IMR-90 (cell line): Measurements from ENCODE around the gene PBRM1. TPM values are rescaled to one million over a fixed set of nuclear protein-coding genes. Genes with fewer than 3 reads are reported as not detected.

ENCODE experiments used
- ATAC-seq: fragments of 200-7000 bp; cut with Tn5 transposase; 2 replicates; pipeline ENCODE4 v1.9.1; 2020; ENCODE audit warnings: low read depth, mild to moderate bottlenecking, moderate library complexity
- BruUV-seq: library from RNA; stranded (reverse); fragments of 400-500 nt; replicated peaks from 2 replicates; lab custom pipeline; 2021; lab: Mats Ljungman, UMichigan
- CTCF ChIA-PET: fragments of 300-600 bp; formaldehyde crosslinking; extraction: SDS; loops from one replicate; lab custom pipeline; 2021; ENCODE audit warnings: antibody characterized with exemption; lab: Yijun Ruan, JAX
- POLR2A ChIA-PET: fragments of 300-600 bp; sonication (Branson Sonifier 250); formaldehyde crosslinking; loops from one replicate; lab custom pipeline; 2022; ENCODE audit warnings: antibody characterized with exemption; ENCODE audit not compliant: unreplicated experiment; lab: Charles Lee
- DNase-seq: peaks from one replicate; pipeline ENCODE4 v3.0.0; 2013
- H2AFZ ChIP-seq: replicated peaks from 2 replicates; pipeline ENCODE3; 2013; ENCODE audit warnings: low read length, mild to moderate bottlenecking; ENCODE audit not compliant: poor library complexity
- H2AK5ac ChIP-seq: 2 replicates; pipeline ENCODE4 v1.6.1; 2013; ENCODE audit warnings: low read depth, low read length, inconsistent platforms
- H2AK9ac ChIP-seq: replicated peaks from 2 replicates; pipeline ENCODE3; 2013; ENCODE audit warnings: mild to moderate bottlenecking, low read depth, low read length, moderate library complexity; ENCODE audit not compliant: poor library complexity
- H2BK120ac ChIP-seq: 2 replicates; pipeline ENCODE4 v1.6.1; 2013; ENCODE audit warnings: low read depth, low read length, inconsistent platforms
- H2BK15ac ChIP-seq: 3 replicates; pipeline ENCODE4 v1.6.1; 2013; ENCODE audit warnings: low read depth, low read length, inconsistent platforms
- H2BK20ac ChIP-seq: 2 replicates; pipeline ENCODE4 v1.6.1; 2013; ENCODE audit warnings: low read depth, mild to moderate bottlenecking, inconsistent platforms, low read length, moderate library complexity
- H2BK5ac ChIP-seq: 2 replicates; pipeline ENCODE4 v1.6.1; 2013; ENCODE audit warnings: mild to moderate bottlenecking, low read depth, low read length, inconsistent platforms; ENCODE audit not compliant: poor library complexity, severe bottlenecking
- H3K14ac ChIP-seq: replicated peaks from 2 replicates; pipeline ENCODE4 v1.6.1; 2013; ENCODE audit warnings: low read depth, low read length, inconsistent platforms
- H3K18ac ChIP-seq: 2 replicates; pipeline ENCODE4 v1.6.1; 2013; ENCODE audit warnings: low read depth, low read length, control low read depth
- H3K23ac ChIP-seq: 2 replicates; pipeline ENCODE4 v1.6.1; 2013; ENCODE audit warnings: low read depth, low read length, inconsistent platforms
- H3K27ac ChIP-seq: 2 replicates; pipeline ENCODE4 v1.5.1; 2013; ENCODE audit warnings: mild to moderate bottlenecking, control low read depth, low read length; ENCODE audit not compliant: insufficient read depth
- H3K27me3 ChIP-seq: 2 replicates; pipeline ENCODE4 v1.6.1; 2013; ENCODE audit warnings: low read length; ENCODE audit not compliant: control insufficient read depth, insufficient read depth
- H3K36me3 ChIP-seq: 2 replicates; pipeline ENCODE4 v1.6.1; 2013; ENCODE audit warnings: low read length, mixed read lengths; ENCODE audit not compliant: control insufficient read depth, insufficient read depth
- H3K4ac ChIP-seq: 2 replicates; pipeline ENCODE4 v1.6.1; 2013; ENCODE audit warnings: low read depth, low read length, inconsistent platforms
- H3K4me1 ChIP-seq: 2 replicates; pipeline ENCODE4 v1.6.1; 2013; ENCODE audit warnings: low read length, mixed read lengths; ENCODE audit not compliant: control insufficient read depth, insufficient read depth
- H3K4me2 ChIP-seq: 2 replicates; pipeline ENCODE4 v1.6.1; 2013; ENCODE audit warnings: low read depth, mild to moderate bottlenecking, control low read depth, low read length, moderate library complexity
- H3K4me3 ChIP-seq: 2 replicates; pipeline ENCODE4 v1.5.1; 2013; ENCODE audit warnings: low read depth, mild to moderate bottlenecking, control low read depth, low read length, moderate library complexity; ENCODE audit not compliant: insufficient read depth
- H3K56ac ChIP-seq: 2 replicates; pipeline ENCODE4 v1.6.1; 2013; ENCODE audit warnings: low read length, inconsistent platforms; ENCODE audit not compliant: insufficient read depth; ENCODE audit errors: extremely low read depth
- H3K79me1 ChIP-seq, 2 experiments: 2 replicates each; pipeline ENCODE4 v1.6.1; 2013; ENCODE audit warnings: low read length in 2 of 2, inconsistent platforms in 1 of 2, low read depth in 1 of 2
- H3K9ac ChIP-seq: 2 replicates; pipeline ENCODE4 v1.6.1; 2013; ENCODE audit warnings: low read depth, low read length, control low read depth
- H3K9me1 ChIP-seq: 2 replicates; pipeline ENCODE4 v1.6.1; 2013; ENCODE audit warnings: low read length, inconsistent platforms; ENCODE audit not compliant: insufficient read depth
- H3K9me3 ChIP-seq: 2 replicates; pipeline ENCODE4 v1.6.1; 2013; ENCODE audit warnings: low read length; ENCODE audit not compliant: control insufficient read depth, insufficient read depth
- H4K20me1 ChIP-seq: 2 replicates; pipeline ENCODE4 v1.6.1; 2013; ENCODE audit warnings: low read length, inconsistent platforms; ENCODE audit not compliant: insufficient read depth
- H4K5ac ChIP-seq: 2 replicates; pipeline ENCODE4 v1.6.1; 2013; ENCODE audit warnings: mild to moderate bottlenecking, low read depth, low read length, control low read depth
- H4K8ac ChIP-seq, 2 experiments: 2 replicates each; pipeline ENCODE4 v1.6.1; 2013; ENCODE audit warnings: low read depth in 2 of 2, low read length in 2 of 2, control low read depth in 1 of 2, inconsistent platforms in 1 of 2
- H4K91ac ChIP-seq: 2 replicates; pipeline ENCODE4 v1.6.1; 2013; ENCODE audit warnings: low read depth, low read length, inconsistent platforms; ENCODE audit not compliant: insufficient read depth
- BHLHE40 ChIP-seq: fragments of 150-350 bp; IDR thresholded peaks from 2 replicates; pipeline ENCODE4 v1.6.1; 2016; ENCODE audit warnings: mild to moderate bottlenecking, low read depth, low read length
- CEBPB ChIP-seq: IDR thresholded peaks from 2 replicates; pipeline ENCODE4 v1.6.1; 2012; ENCODE audit warnings: low read depth, low read length, improper control_type of control experiment
- MAZ ChIP-seq: IDR thresholded peaks from 2 replicates; pipeline ENCODE4 v1.6.1; 2012; ENCODE audit warnings: low read depth, mild to moderate bottlenecking, low read length, improper control_type of control experiment, moderate library complexity, borderline replicate concordance
- NFE2L2 ChIP-seq: fragments of 150-350 bp; IDR thresholded peaks from 2 replicates; pipeline ENCODE4 v1.6.1; 2016; ENCODE audit warnings: low read depth, mild to moderate bottlenecking, low read length
- POLR2A ChIP-seq: IDR thresholded peaks from 2 replicates; pipeline ENCODE4 v1.6.1; 2012; ENCODE audit warnings: mild to moderate bottlenecking, low read depth, low read length
- WGBS, 2 experiments: methylation state at CpG; one replicate each; pipeline versions ENCODE4 v1.1.5 to v1.1.7; 2013; ENCODE audit warnings: missing lambda C conversion rate in 2 of 2; ENCODE audit not compliant: insufficient read length in 1 of 2; ENCODE audit errors: extremely low coverage in 2 of 2; 5-methylcytosine and 5-hydroxymethylcytosine counted together
- dilution Hi-C: fragments of 300-500 bp; cut with HindIII; formaldehyde crosslinking; loops from one replicate; pipeline ENCODE4 v1.14.3; 2018; ENCODE audit warnings: low sequenced_read_pairs; ENCODE audit not compliant: unreplicated experiment
- in situ Hi-C: fragments of 300-500 bp; cut with MboI; formaldehyde crosslinking; loops from 3 replicates; pipeline ENCODE4 v1.14.3; 2019; ENCODE audit warnings: low sequenced_read_pairs, inconsistent platforms, mixed read lengths
- intact Hi-C: fragments of 100-400 bp; cut with micrococcal nuclease; formaldehyde crosslinking; loops from 2 replicates; pipeline ENCODE4 v1.10.0; 2022
- polyA plus RNA-seq, 3 experiments: library from polyadenylated mRNA; depleted of rRNA; stranded (reverse); fragments of >200 nt; gene quantifications; 2 replicates each; pipeline ENCODE4 v1.2.3, GENCODE V29; 2012; ENCODE audit warnings: low replicate concordance in 1 of 3
- total RNA-seq: library from RNA; depleted of rRNA; stranded (reverse); fragments of >200 nt; gene quantifications from 2 replicates; pipeline ENCODE4 v1.2.3, GENCODE V29; 2012
- TF ChIP-seq, protein P1 (sequence below): fragments of 150-350 bp; IDR thresholded peaks from 2 replicates; pipeline ENCODE4 v1.6.1; 2016; ENCODE audit warnings: low read depth, mild to moderate bottlenecking, low read length, moderate library complexity, borderline replicate concordance

PBRM1 gene
- total and polyA plus RNA-seq, 2 of the 4 experiments (the other 2 are of a cell fraction): 16.5 to 72.6 TPM

DNA sequence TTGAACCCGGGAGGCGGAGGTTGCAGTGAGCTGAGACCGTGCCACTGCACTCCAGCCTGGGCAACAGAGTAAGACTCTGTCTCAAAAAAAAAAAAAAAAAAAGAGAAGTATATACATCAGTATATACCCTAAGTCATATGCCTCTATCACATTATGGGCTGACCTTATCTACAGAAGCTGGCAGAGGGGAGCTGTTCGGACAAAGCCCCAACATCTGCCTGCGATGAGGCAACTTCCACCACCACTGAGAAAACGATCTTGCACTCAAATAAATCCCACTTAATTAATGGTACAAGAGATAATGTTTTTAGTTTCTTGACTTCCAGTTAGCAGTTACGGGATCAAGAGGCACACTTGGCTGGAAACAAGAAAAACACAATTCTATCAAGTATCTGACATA, 17.6 kb upstream of the PBRM1 start:
- H2AK5ac ChIP-seq: no peak overlapping the region
- peaks cover 13% of the 10 kb centered on the region for H3K36me3 ChIP-seq
- intact Hi-C loops: no loop called here
- H4K8ac ChIP-seq: no peak overlapping the region
- ChIA-PET POLR2A (no interaction called here), CTCF (no interaction called here)
- H4K5ac ChIP-seq: no peak overlapping the region
- ATAC-seq (no peak), DNase-seq (no peak)
- no peak overlapping the region for H3K4ac ChIP-seq
- H4K20me1 ChIP-seq: peaks cover 12% of the 10 kb centered on the region; the same call in 1 of the 2 replicates
- H4K91ac ChIP-seq: no peak overlapping the region
- in situ Hi-C loops: no loop called here
- no peak overlapping the region for H3K56ac ChIP-seq
- no peak overlapping the region for H2AK9ac ChIP-seq
- no peaks in the 10 kb centered on the region for H3K27me3 ChIP-seq
- H2BK120ac ChIP-seq: no peak overlapping the region
- H2BK20ac ChIP-seq: no peak overlapping the region
- no TSS peak for BruUV-seq
- H3K27ac ChIP-seq: no peak overlapping the region
- no peak overlapping the region for H2AFZ ChIP-seq
- peaks cover 5% of the 10 kb centered on the region; the same call in 1 of the 2 replicates for H3K9me1 ChIP-seq
- no peak for TF ChIP-seq MAZ
- TF ChIP-seq NFE2L2: no peak
- no peak for TF ChIP-seq BHLHE40
- no peak for TF ChIP-seq CEBPB
- no peak for TF ChIP-seq POLR2A
- TF ChIP-seq, protein P1, sequence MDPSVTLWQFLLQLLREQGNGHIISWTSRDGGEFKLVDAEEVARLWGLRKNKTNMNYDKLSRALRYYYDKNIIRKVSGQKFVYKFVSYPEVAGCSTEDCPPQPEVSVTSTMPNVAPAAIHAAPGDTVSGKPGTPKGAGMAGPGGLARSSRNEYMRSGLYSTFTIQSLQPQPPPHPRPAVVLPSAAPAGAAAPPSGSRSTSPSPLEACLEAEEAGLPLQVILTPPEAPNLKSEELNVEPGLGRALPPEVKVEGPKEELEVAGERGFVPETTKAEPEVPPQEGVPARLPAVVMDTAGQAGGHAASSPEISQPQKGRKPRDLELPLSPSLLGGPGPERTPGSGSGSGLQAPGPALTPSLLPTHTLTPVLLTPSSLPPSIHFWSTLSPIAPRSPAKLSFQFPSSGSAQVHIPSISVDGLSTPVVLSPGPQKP: no peak
- H3K4me1 ChIP-seq: peaks cover 5% of the 10 kb centered on the region
- H3K4me3 ChIP-seq: no peak overlapping the region
- H3K14ac ChIP-seq: no peak overlapping the region
- no peak overlapping the region for H2BK5ac ChIP-seq
- no peak overlapping the region for H3K18ac ChIP-seq
- H2BK15ac ChIP-seq: no peak overlapping the region
- peaks cover 27 to 65% of the 10 kb centered on the region in 2 experiments for H3K79me1 ChIP-seq
- H3K4me2 ChIP-seq: no peak overlapping the region
- dilution Hi-C loops: no loop called here
- no peak overlapping the region for H3K9ac ChIP-seq
- H3K23ac ChIP-seq: 0 out of 2 replicates have a peak overlapping the region, but pooled peaks have one; percentile 4
- H3K9me3 ChIP-seq: no peaks in the 10 kb centered on the region
- WGBS, 2 experiments: no CpG with 5 or more reads among the region's 7 CpGs
